Measurements from ENCODE around the gene AHI1.

DNA sequence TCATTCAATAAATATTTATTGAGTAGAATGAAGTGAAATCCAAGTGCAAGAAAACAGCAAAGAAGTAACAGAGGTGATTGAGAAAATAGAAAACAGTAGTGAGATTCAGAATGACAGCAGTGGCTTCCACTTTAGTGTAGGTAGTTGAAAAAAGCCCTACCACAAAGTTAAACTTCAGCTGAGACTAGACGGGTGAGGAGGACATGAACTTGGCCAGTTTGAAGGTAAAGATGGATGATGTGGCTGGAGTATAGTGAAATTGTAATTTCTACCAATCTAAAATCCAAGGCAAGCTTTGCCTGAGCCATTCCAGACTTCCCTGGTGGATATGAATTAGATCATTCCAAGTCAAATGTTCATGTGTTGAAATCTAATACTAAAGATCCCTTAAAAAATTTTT lies 32.6 kb upstream of the AHI1 start:
- TF ChIP-seq, protein P1, sequence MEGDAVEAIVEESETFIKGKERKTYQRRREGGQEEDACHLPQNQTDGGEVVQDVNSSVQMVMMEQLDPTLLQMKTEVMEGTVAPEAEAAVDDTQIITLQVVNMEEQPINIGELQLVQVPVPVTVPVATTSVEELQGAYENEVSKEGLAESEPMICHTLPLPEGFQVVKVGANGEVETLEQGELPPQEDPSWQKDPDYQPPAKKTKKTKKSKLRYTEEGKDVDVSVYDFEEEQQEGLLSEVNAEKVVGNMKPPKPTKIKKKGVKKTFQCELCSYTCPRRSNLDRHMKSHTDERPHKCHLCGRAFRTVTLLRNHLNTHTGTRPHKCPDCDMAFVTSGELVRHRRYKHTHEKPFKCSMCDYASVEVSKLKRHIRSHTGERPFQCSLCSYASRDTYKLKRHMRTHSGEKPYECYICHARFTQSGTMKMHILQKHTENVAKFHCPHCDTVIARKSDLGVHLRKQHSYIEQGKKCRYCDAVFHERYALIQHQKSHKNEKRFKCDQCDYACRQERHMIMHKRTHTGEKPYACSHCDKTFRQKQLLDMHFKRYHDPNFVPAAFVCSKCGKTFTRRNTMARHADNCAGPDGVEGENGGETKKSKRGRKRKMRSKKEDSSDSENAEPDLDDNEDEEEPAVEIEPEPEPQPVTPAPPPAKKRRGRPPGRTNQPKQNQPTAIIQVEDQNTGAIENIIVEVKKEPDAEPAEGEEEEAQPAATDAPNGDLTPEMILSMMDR (IDR thresholded peaks at IDR 0.05; ENCODE audit: low read depth, low read length): no peak
- TF ChIP-seq EZH2phosphoT487 (IDR thresholded peaks at IDR 0.05; ENCODE audit: low read depth): no peak

Measured in OCI-LY3 (cell line).